MM.1S (cell line): ENCODE data around the gene DCHS2.

Source experiments
- DNase-seq: peaks from one replicate; pipeline ENCODE4 v3.0.0-alpha.2; 2015
- H2AFZ ChIP-seq: fragments of 300-600 bp; sonication (generic); 2 replicates; pipeline ENCODE4 v1.6.0; 2016; ENCODE audit warnings: antibody characterized with exemption, low read length
- H3F3A ChIP-seq: fragments of 300-600 bp; sonication (generic); 2 replicates; pipeline ENCODE4 v1.6.1; 2016; ENCODE audit warnings: mild to moderate bottlenecking, antibody characterized with exemption, low read length, moderate library complexity, mixed read lengths; ENCODE audit not compliant: insufficient read depth
- H3K27ac ChIP-seq: fragments of 300-600 bp; sonication (generic); 2 replicates; pipeline ENCODE4 v1.5.1; 2016; ENCODE audit warnings: mild to moderate bottlenecking, low read length
- H3K27me3 ChIP-seq: fragments of 300-600 bp; sonication (generic); replicated peaks from 2 replicates; pipeline ENCODE4 v1.6.0; 2016; ENCODE audit warnings: low read length; ENCODE audit not compliant: insufficient read depth
- H3K36me3 ChIP-seq: fragments of 300-600 bp; sonication (generic); replicated peaks from 2 replicates; pipeline ENCODE4 v1.6.1; 2016; ENCODE audit warnings: mild to moderate bottlenecking, low read length, mixed read lengths; ENCODE audit not compliant: insufficient read depth
- H3K4me1 ChIP-seq: fragments of 300-600 bp; sonication (generic); 2 replicates; pipeline ENCODE4 v1.6.1; 2016; ENCODE audit warnings: low read length, mixed read lengths
- H3K4me2 ChIP-seq: fragments of 300-600 bp; sonication (generic); 2 replicates; pipeline ENCODE4 v1.6.0; 2016; ENCODE audit warnings: low read depth, low read length
- H3K4me3 ChIP-seq: fragments of 300-600 bp; sonication (generic); 2 replicates; pipeline ENCODE4 v1.5.1; 2016; ENCODE audit warnings: low read length, mixed read lengths
- H3K79me2 ChIP-seq: fragments of 300-600 bp; sonication (generic); 2 replicates; pipeline ENCODE4 v1.6.1; 2016; ENCODE audit warnings: mixed run types, low read length, mixed read lengths
- H3K9ac ChIP-seq: fragments of 300-600 bp; sonication (generic); 2 replicates; pipeline ENCODE4 v1.6.1; 2016; ENCODE audit warnings: low read length, mixed read lengths
- H3K9me2 ChIP-seq: fragments of 300-600 bp; sonication (generic); replicated peaks from 2 replicates; pipeline ENCODE4 v1.6.1; 2016; ENCODE audit warnings: mild to moderate bottlenecking, low read length, mixed read lengths; ENCODE audit not compliant: insufficient read depth
- H3K9me3 ChIP-seq: fragments of 300-600 bp; sonication (generic); replicated peaks from 2 replicates; pipeline ENCODE4 v1.6.1; 2016; ENCODE audit warnings: mild to moderate bottlenecking, low read length, mixed read lengths; ENCODE audit not compliant: insufficient read depth
- H4K20me1 ChIP-seq: fragments of 300-600 bp; sonication (generic); 2 replicates; pipeline ENCODE4 v1.6.1; 2016; ENCODE audit warnings: mild to moderate bottlenecking, low read length, moderate library complexity, mixed read lengths; ENCODE audit not compliant: insufficient read depth
- CTCF ChIP-seq: fragments of 300-600 bp; sonication (generic); IDR thresholded peaks from 2 replicates; pipeline ENCODE4 v1.5.1; 2016; ENCODE audit warnings: antibody characterized with exemption, low read length, mixed read lengths
- EZH2 ChIP-seq: fragments of 300-600 bp; sonication (generic); optimal IDR thresholded peaks from 2 replicates; pipeline ENCODE3; 2017; ENCODE audit warnings: low read depth, mild to moderate bottlenecking, antibody characterized with exemption, low read length, mixed read lengths
- EZH2phosphoT487 ChIP-seq: fragments of 300-600 bp; sonication (generic); IDR thresholded peaks from 2 replicates; pipeline ENCODE4 v1.6.1; 2018; ENCODE audit warnings: antibody characterized with exemption, low read length

The DCHS2 gene

GRCh38 chr4:154384012-154384411 is 107.6 kb downstream of the DCHS2 start:
- Histone ChIP-seq H3K4me1 (no peaks in the 10 kb centered on the region), H3K27ac (no peak overlapping the region), H2AFZ (no peak overlapping the region), H3F3A (no peaks in the 10 kb centered on the region), H3K79me2 (no peaks in the 10 kb centered on the region), H3K4me2 (no peak overlapping the region), H3K9ac (no peak overlapping the region), H3K36me3 (no peaks in the 10 kb centered on the region), H3K27me3 (no peaks in the 10 kb centered on the region), H3K4me3 (no peak overlapping the region), H3K9me2 (no peaks in the 10 kb centered on the region), H4K20me1 (no peaks in the 10 kb centered on the region), H3K9me3 (no peaks in the 10 kb centered on the region)
- no peak for DNase-seq
- TF ChIP-seq CTCF (no peak), EZH2phosphoT487 (no peak), EZH2 (no peak)

GRCh38 chr4:154376486-154376885 is 115.1 kb downstream of the DCHS2 start:
- Histone ChIP-seq H3K79me2 (no peaks in the 10 kb centered on the region), H3K9me3 (no peaks in the 10 kb centered on the region), H3K27ac (no peak overlapping the region), H3K4me3 (no peak overlapping the region), H3K9me2 (no peaks in the 10 kb centered on the region), H2AFZ (no peak overlapping the region), H3K4me1 (no peaks in the 10 kb centered on the region), H3K4me2 (no peak overlapping the region), H3K9ac (no peak overlapping the region), H3K27me3 (no peaks in the 10 kb centered on the region), H3F3A (no peaks in the 10 kb centered on the region), H4K20me1 (no peaks in the 10 kb centered on the region), H3K36me3 (no peaks in the 10 kb centered on the region)
- TF ChIP-seq CTCF = no peak
- TF ChIP-seq EZH2phosphoT487 = no peak
- no peak for TF ChIP-seq EZH2
- no peak for DNase-seq

GRCh38 chr4:154368060-154368459 is 123.5 kb downstream of the DCHS2 start:
- TF ChIP-seq EZH2phosphoT487 = no peak
- no peak for TF ChIP-seq EZH2
- TF ChIP-seq CTCF = no peak
- Histone ChIP-seq H3K27me3 (peaks cover 3% of the 10 kb centered on the region), H3K4me2 (peak overlapping the region; percentile 8; the same call in 1 of the 2 replicates), H3K79me2 (no peaks in the 10 kb centered on the region), H3F3A (no peaks in the 10 kb centered on the region), H2AFZ (no peak overlapping the region), H3K27ac (no peak overlapping the region), H3K4me1 (no peaks in the 10 kb centered on the region), H3K9ac (no peak overlapping the region), H4K20me1 (no peaks in the 10 kb centered on the region), H3K36me3 (no peaks in the 10 kb centered on the region), H3K9me2 (no peaks in the 10 kb centered on the region), H3K4me3 (no peak overlapping the region), H3K9me3 (no peaks in the 10 kb centered on the region)
- no peak for DNase-seq
